HG02642 (cell line): Measurements from ENCODE around the gene PFN1.

Source experiments
- ATAC-seq: cut with Tn5 transposase; IDR thresholded peaks from one replicate; pipeline ENCODE4 v1.9.1; 2021; ENCODE audit warnings: mild to moderate bottlenecking; ENCODE audit not compliant: unreplicated experiment, poor library complexity

Gene PFN1

GRCh38 chr17:4948166-4948930 is at the start of gene PFN1:
PFN1 (minus strand) TSS chr17:4948530; CDS start chr17:4948394, 136 bp downstream.
- peak; percentile 25 for ATAC-seq

GRCh38 chr17:4997302-4998026 is 49.1 kb upstream of the PFN1 start, which contains the start of the genes INCA1 and KIF1C:
INCA1 (minus strand) TSS chr17:4997522; CDS start chr17:4994437, 3,085 bp downstream.
KIF1C (plus strand) TSS chr17:4997950; CDS start chr17:5000247, 2,297 bp downstream.
- ATAC-seq, result peak; percentile 86

- no peak for ATAC-seq
These were observed 45.8 kb upstream of the PFN1 start for GRCh38 chr17:4994081-4994595.

- no peak for ATAC-seq
These were observed 39.6 kb upstream of the PFN1 start for GRCh38 chr17:4987767-4988567.

GRCh38 chr17:4986951-4987766 is 38.8 kb upstream of the PFN1 start, which contains the start of gene CAMTA2:
CAMTA2 (minus strand) TSS chr17:4987675; CDS start chr17:4986222, 1,453 bp downstream.
- peak; percentile 77 for ATAC-seq

GRCh38 chr17:4986403-4986802 is 38.1 kb upstream of the PFN1 start:
- ATAC-seq, result no peak

- no peak for ATAC-seq
These were observed 34.0 kb upstream of the PFN1 start for GRCh38 chr17:4982305-4982704.

- no peak for ATAC-seq
These were observed 32.4 kb upstream of the PFN1 start for GRCh38 chr17:4980644-4981216.

- no peak for ATAC-seq
These were observed 30.4 kb upstream of the PFN1 start for GRCh38 chr17:4978726-4979125.

- ATAC-seq, result no peak
These were observed 25.9 kb upstream of the PFN1 start for GRCh38 chr17:4974115-4974670.

GRCh38 chr17:4973256-4974114 is 25.2 kb upstream of the PFN1 start:
- ATAC-seq, result no peak

GRCh38 chr17:4972752-4973151 is 24.4 kb upstream of the PFN1 start:
- ATAC-seq, result no peak

GRCh38 chr17:4972322-4972721 is 24.0 kb upstream of the PFN1 start:
- no peak for ATAC-seq

- no peak for ATAC-seq
These were observed 23.5 kb upstream of the PFN1 start for GRCh38 chr17:4971826-4972225.

GRCh38 chr17:4970273-4970672 is 21.9 kb upstream of the PFN1 start:
- ATAC-seq, result no peak

- no peak for ATAC-seq
These were observed 21.3 kb upstream of the PFN1 start for GRCh38 chr17:4969551-4970173.

GRCh38 chr17:4969047-4969550 is 20.8 kb upstream of the PFN1 start:
- no peak for ATAC-seq
